Activated T-cell treated with anti-CD3 and anti-CD28 coated beads for 24 hours (primary cell): ENCODE data around the gene C19orf25.
"Not testable (repeated sequence)": the region's sequence is repeated elsewhere in the genome, so short reads cannot be mapped to it uniquely, and the experiment has no call there.

Source experiments
- DNase-seq: peaks from one replicate; pipeline ENCODE4 v3.0.0-alpha.2; 2020; ENCODE audit warnings: low read depth

C19orf25 gene

GRCh38 chr19:1481893-1482360, 2.9 kb upstream of the C19orf25 start:
- DNase-seq, result no peak

- no peak for DNase-seq
Observed at GRCh38 chr19:1481224-1481892, 2.3 kb upstream of the C19orf25 start.

GRCh38 chr19:1477056-1477455, 2.0 kb downstream of the C19orf25 start:
- not testable (repeated sequence) for DNase-seq

- no peak for DNase-seq
Observed at GRCh38 chr19:1475751-1476437, 3.1 kb downstream of the C19orf25 start.

- no peak for DNase-seq
Observed at GRCh38 chr19:1474765-1475351, 4.2 kb downstream of the C19orf25 start.

GRCh38 chr19:1474011-1474764, 4.8 kb downstream of the C19orf25 start:
- no peak for DNase-seq

- DNase-seq, result no peak
Observed at GRCh38 chr19:1473085-1473851, 5.7 kb downstream of the C19orf25 start.

- no peak for DNase-seq
Observed at GRCh38 chr19:1472231-1473084, 6.6 kb downstream of the C19orf25 start.

GRCh38 chr19:1471515-1472160, 7.4 kb downstream of the C19orf25 start:
- DNase-seq, result no peak

GRCh38 chr19:1471010-1471514, 8.0 kb downstream of the C19orf25 start:
- DNase-seq, result no peak

- peak; percentile 68 for DNase-seq
Observed at GRCh38 chr19:1470305-1471009, 8.6 kb downstream of the C19orf25 start.

GRCh38 chr19:1470055-1470304, 9.0 kb downstream of the C19orf25 start:
- no peak for DNase-seq

GRCh38 chr19:1469255-1470054, 9.6 kb downstream of the C19orf25 start:
- no peak for DNase-seq

GRCh38 chr19:1468821-1469254, 10.2 kb downstream of the C19orf25 start:
- DNase-seq, result no peak

GRCh38 chr19:1468274-1468820, 10.7 kb downstream of the C19orf25 start:
- DNase-seq, result no peak

- DNase-seq, result no peak
Observed at GRCh38 chr19:1467490-1468273, 11.3 kb downstream of the C19orf25 start.

GRCh38 chr19:1467215-1467489, 11.9 kb downstream of the C19orf25 start:
- DNase-seq, result no peak
